K562 (cell line): ENCODE measurements around the gene TUBA4B. TPM values are rescaled to one million over a fixed set of nuclear protein-coding genes. Genes with fewer than 3 reads are reported as not detected.

ENCODE experiments used
- CBX5 ChIP-seq: IDR thresholded peaks from 2 replicates; pipeline ENCODE4 v1.6.1; 2014; ENCODE audit warnings: low read depth, borderline replicate concordance
- HDAC6 ChIP-seq: IDR thresholded peaks from 2 replicates; pipeline ENCODE4 v1.6.1; 2012; ENCODE audit warnings: low read depth, mild to moderate bottlenecking, control low read depth, inconsistent platforms, low read length, moderate library complexity
- HMG20B ChIP-seq: fragments of 250-450 bp; sonication (Bioruptor Pico); IDR thresholded peaks from 2 replicates; pipeline ENCODE4 v1.5.0; 2021; ENCODE audit warnings: mild to moderate bottlenecking
- L3MBTL2 ChIP-seq: fragments of 450-650 bp; IDR thresholded peaks from 2 replicates; pipeline ENCODE4 v1.6.1; 2016; ENCODE audit warnings: mild to moderate bottlenecking, moderate library complexity
- MYC ChIP-seq, 2 experiments: fragments of 250-450 bp in 1 of 2; sonication (Bioruptor Pico) in 1 of 2; IDR thresholded peaks; 2 replicates each; pipeline versions ENCODE4 v1.5.1 to v1.6.1; 2012 to 2021; ENCODE audit warnings: low read depth in 2 of 2, borderline replicate concordance in 1 of 2, improper control_type of control experiment in 1 of 2, low read length in 1 of 2, mild to moderate bottlenecking in 1 of 2, moderate library complexity in 1 of 2
- NR4A1 ChIP-seq, 2 experiments: fragments of 250-450 bp in 1 of 2; fragments of 450-650 bp in 1 of 2; sonication (Bioruptor Pico) in 1 of 2; IDR thresholded peaks; 2 replicates each; pipeline versions ENCODE4 v1.4.0 to v1.6.1; 2016 to 2020; ENCODE audit warnings: mild to moderate bottlenecking in 2 of 2, missing compliant biosample characterization in 1 of 2, missing genetic modification characterization in 1 of 2, moderate library complexity in 1 of 2
- POLR2G ChIP-seq: fragments of 200-400 bp; formaldehyde crosslinking; IDR thresholded peaks from 2 replicates; pipeline ENCODE4 v1.6.1; 2017; ENCODE audit warnings: low read depth, mild to moderate bottlenecking, antibody characterized with exemption, low read length, moderate library complexity
- RHOXF2B ChIP-seq: fragments of 250-450 bp; sonication (Bioruptor Pico); conservative IDR thresholded peaks from 2 replicates; pipeline ENCODE4 v1.5.1; 2021
- RNF2 ChIP-seq: sonication (generic); IDR thresholded peaks from 2 replicates; pipeline ENCODE4 v1.6.1; 2016
- SUPT5H ChIP-seq: fragments of 450-650 bp; IDR thresholded peaks from 2 replicates; pipeline ENCODE4 v1.6.1; 2016
- TAF9B ChIP-seq: fragments of 450-650 bp; IDR thresholded peaks from 2 replicates; pipeline ENCODE4 v1.6.1; 2018; ENCODE audit warnings: mild to moderate bottlenecking; ENCODE audit not compliant: partially characterized antibody
- TCF3 ChIP-seq: sonication (generic); formaldehyde crosslinking; IDR thresholded peaks from 2 replicates; pipeline ENCODE4 v1.4.0; 2020; ENCODE audit warnings: mild to moderate bottlenecking, missing genetic modification reagents
- TCFL5 ChIP-seq: fragments of 250-450 bp; sonication (Bioruptor Pico); conservative IDR thresholded peaks from 2 replicates; pipeline ENCODE4 v1.6.1; 2021; ENCODE audit warnings: mild to moderate bottlenecking, moderate library complexity, matching md5 sums
- polyA plus RNA-seq, 8 experiments: library from polyadenylated mRNA; depleted of rRNA in 4 of 8; stranded (reverse) in 5 of 8; unstranded in 3 of 8; fragments of >200 nt; fragmentation: Nextera tagmentation in 2 of 8; fragmentation: Illumina TruSeq in 1 of 8; extraction: Ambion mirVana in 2 of 8; extraction: Trizol in 1 of 8; gene quantifications; 2 replicates each; pipeline versions ENCODE4 v1.2.1 to v1.2.3, GENCODE V29; 2011 to 2014; ENCODE audit warnings: inconsistent platforms in 1 of 8, missing spikeins in 1 of 8
- total RNA-seq, 7 experiments: library from RNA; depleted of rRNA in 6 of 7; stranded (reverse); fragments of >200 nt in 6 of 7; fragmentation: Illumina TruSeq in 2 of 7; extraction: Trizol in 2 of 7; gene quantifications; 2 replicates each; pipeline versions ENCODE4 v1.2.1 to v1.2.3, GENCODE V29; 2011 to 2021; ENCODE audit warnings: low replicate concordance in 1 of 7
- TF ChIP-seq, protein P1 (sequence below): conservative IDR thresholded peaks from 2 replicates; pipeline ENCODE4 v1.6.1; 2011; ENCODE audit warnings: low read depth, mild to moderate bottlenecking, low read length; ENCODE audit not compliant: control insufficient read depth
- TF ChIP-seq, protein P2 (sequence below): fragments of 450-650 bp; IDR thresholded peaks from 2 replicates; pipeline ENCODE4 v1.6.1; 2017; ENCODE audit warnings: antibody characterized with exemption, mild to moderate bottlenecking
- TF ChIP-seq, protein P3 (sequence below): sonication (generic); formaldehyde crosslinking; IDR thresholded peaks from 2 replicates; pipeline ENCODE4 v1.8.0; 2022; ENCODE audit warnings: missing genetic modification reagents, mild to moderate bottlenecking, moderate library complexity, borderline replicate concordance
- TF ChIP-seq, protein P4 (sequence below): fragments of 250-450 bp; sonication (Bioruptor Pico); IDR thresholded peaks from 2 replicates; pipeline ENCODE4 v1.8.0; 2022; ENCODE audit warnings: inconsistent platforms

Gene TUBA4B
- total and polyA plus RNA-seq, 9 of the 15 experiments (the other 6 are each of a cell fraction or from before 2014, with no cell fraction given) = 0.04 TPM; not detected in 8

DNA sequence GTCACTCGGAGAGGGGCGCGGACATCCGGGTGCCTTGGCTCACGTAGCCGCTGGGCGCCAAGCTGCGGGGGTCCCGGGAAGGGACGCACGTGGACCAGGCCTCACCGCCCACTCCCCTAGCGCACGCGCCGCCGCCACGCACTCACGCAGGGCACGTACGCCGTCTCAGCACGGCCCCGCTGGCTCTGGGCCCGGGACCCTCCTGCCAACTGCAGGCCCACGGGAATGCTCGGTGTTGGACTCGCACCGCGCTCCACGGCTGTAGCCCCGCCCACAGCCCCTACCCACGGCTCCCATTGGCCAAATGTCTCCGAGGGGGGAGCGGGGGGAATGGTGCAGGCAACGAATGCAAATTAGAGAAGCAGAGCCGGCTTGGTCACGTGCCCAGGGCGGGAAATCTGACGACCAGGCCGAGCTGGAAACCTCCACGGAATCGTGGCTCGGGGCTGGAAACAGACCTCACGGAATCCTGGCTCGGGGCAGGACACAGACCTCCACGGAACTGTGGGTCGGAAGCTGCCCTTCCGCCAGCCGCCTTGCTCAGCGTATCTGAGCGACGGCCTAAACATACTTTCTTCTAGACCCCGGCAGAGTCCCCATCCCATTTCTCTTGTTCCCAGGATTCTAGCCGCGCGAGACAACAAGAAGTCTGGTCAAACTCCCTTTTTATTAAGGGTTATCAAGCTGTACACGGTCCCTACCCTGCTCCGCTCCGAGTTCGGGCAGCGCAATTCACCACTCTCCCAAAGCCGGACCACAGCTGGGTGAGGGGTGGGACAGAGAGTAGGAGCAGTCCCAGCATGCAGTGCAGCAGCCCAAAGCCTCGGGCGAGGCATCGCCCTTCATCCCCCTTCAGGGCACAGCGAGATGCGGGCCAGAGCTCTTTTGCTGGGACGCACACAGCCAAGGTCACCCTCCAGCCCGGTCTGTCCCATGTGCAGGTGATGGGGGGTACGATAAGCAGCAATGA is 34.0 kb upstream of the TUBA4B start, which contains the start of gene ABCB6 (continued):
- TF ChIP-seq, protein P1, sequence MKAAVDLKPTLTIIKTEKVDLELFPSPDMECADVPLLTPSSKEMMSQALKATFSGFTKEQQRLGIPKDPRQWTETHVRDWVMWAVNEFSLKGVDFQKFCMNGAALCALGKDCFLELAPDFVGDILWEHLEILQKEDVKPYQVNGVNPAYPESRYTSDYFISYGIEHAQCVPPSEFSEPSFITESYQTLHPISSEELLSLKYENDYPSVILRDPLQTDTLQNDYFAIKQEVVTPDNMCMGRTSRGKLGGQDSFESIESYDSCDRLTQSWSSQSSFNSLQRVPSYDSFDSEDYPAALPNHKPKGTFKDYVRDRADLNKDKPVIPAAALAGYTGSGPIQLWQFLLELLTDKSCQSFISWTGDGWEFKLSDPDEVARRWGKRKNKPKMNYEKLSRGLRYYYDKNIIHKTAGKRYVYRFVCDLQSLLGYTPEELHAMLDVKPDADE = 0 out of 2 replicates have a peak, but pooled peaks have one; percentile 17
- TF ChIP-seq HMG20B (CRISPR knock-in tag) (no peak), POLR2G (peak; percentile 89), TAF9B (peak; percentile 33), RNF2 (peak; percentile 42; the same call in 1 of the 2 replicates), L3MBTL2 (peak; percentile 97), CBX5 (no peak), TCFL5 (no peak), SUPT5H (peak; percentile 83), MYC (IDR thresholded peaks at IDR 0.05; ENCODE audit: low read depth, low read length) (peak; percentile 60; the same call in 1 of the 2 replicates), MYC (CRISPR knock-in tag; IDR thresholded peaks at IDR 0.05; ENCODE audit: borderline replicate concordance, low read depth) (peak; percentile 75; the same call in 1 of the 2 replicates), NR4A1 (CRISPR knock-in tag; IDR thresholded peaks at IDR 0.05) (no peak), NR4A1 (tag; IDR thresholded peaks at IDR 0.05) (no peak), TCF3 (peak; percentile 43; the same call in 1 of the 2 replicates), HDAC6 (no peak), RHOXF2B (no peak)
- TF ChIP-seq, protein P2, sequence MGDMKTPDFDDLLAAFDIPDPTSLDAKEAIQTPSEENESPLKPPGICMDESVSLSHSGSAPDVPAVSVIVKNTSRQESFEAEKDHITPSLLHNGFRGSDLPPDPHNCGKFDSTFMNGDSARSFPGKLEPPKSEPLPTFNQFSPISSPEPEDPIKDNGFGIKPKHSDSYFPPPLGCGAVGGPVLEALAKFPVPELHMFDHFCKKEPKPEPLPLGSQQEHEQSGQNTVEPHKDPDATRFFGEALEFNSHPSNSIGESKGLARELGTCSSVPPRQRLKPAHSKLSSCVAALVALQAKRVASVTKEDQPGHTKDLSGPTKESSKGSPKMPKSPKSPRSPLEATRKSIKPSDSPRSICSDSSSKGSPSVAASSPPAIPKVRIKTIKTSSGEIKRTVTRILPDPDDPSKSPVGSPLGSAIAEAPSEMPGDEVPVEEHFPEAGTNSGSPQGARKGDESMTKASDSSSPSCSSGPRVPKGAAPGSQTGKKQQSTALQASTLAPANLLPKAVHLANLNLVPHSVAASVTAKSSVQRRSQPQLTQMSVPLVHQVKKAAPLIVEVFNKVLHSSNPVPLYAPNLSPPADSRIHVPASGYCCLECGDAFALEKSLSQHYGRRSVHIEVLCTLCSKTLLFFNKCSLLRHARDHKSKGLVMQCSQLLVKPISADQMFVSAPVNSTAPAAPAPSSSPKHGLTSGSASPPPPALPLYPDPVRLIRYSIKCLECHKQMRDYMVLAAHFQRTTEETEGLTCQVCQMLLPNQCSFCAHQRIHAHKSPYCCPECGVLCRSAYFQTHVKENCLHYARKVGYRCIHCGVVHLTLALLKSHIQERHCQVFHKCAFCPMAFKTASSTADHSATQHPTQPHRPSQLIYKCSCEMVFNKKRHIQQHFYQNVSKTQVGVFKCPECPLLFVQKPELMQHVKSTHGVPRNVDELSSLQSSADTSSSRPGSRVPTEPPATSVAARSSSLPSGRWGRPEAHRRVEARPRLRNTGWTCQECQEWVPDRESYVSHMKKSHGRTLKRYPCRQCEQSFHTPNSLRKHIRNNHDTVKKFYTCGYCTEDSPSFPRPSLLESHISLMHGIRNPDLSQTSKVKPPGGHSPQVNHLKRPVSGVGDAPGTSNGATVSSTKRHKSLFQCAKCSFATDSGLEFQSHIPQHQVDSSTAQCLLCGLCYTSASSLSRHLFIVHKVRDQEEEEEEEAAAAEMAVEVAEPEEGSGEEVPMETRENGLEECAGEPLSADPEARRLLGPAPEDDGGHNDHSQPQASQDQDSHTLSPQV = peak; percentile 13
- TF ChIP-seq, protein P3, sequence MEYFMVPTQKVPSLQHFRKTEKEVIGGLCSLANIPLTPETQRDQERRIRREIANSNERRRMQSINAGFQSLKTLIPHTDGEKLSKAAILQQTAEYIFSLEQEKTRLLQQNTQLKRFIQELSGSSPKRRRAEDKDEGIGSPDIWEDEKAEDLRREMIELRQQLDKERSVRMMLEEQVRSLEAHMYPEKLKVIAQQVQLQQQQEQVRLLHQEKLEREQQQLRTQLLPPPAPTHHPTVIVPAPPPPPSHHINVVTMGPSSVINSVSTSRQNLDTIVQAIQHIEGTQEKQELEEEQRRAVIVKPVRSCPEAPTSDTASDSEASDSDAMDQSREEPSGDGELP = peak; percentile 44
- TF ChIP-seq, protein P4, sequence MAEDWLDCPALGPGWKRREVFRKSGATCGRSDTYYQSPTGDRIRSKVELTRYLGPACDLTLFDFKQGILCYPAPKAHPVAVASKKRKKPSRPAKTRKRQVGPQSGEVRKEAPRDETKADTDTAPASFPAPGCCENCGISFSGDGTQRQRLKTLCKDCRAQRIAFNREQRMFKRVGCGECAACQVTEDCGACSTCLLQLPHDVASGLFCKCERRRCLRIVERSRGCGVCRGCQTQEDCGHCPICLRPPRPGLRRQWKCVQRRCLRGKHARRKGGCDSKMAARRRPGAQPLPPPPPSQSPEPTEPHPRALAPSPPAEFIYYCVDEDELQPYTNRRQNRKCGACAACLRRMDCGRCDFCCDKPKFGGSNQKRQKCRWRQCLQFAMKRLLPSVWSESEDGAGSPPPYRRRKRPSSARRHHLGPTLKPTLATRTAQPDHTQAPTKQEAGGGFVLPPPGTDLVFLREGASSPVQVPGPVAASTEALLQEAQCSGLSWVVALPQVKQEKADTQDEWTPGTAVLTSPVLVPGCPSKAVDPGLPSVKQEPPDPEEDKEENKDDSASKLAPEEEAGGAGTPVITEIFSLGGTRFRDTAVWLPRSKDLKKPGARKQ (CRISPR knock-in tag) = peak; percentile 78; the same call in 1 of the 2 replicates
